ENCODE results near the gene CDC42EP4. TPM values are rescaled to one million over a fixed set of nuclear protein-coding genes. Genes with fewer than 3 reads are reported as not detected.

The CDC42EP4 gene
- total RNA-seq, 1 donor from 2014 or later, result 124 TPM

DNA sequence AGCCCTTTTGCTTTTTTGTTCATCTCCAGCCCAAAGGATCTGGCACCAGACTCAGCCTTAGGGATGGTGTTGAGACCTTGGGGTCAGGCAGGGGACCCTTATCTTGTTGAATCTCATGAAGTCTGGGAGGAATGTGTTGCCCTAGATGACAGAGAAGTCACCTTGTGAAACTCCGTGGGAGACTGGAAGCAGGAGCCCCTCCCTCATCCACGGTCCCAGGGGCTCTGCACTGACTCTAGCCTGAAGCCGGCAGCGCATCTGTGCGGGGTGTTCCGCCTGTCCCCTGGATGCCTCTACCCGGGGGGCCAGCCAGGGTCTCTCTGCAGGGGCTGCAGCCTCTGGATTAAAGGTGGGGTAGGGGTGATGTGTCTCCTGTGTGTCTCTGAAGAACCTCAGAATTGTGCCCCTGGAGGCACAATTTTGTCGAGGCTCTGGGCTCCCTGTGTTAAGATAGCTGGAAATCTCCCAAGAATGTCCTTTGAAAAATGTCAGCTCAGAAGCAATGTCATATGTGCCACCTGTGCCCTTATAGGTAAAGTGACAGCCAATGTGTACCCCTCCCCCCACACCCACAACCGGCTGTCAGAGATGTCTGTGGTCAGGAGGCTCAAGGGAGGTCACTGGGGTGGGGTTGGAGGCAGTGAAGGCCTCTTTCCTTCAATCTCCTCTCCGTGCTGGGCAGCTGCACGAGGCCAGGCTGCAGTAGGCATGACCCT lies 32.1 kb upstream of the CDC42EP4 start:
- Mint-ChIP-seq H3K4me1 (ENCODE audit: low read depth, unreplicated experiment) (peaks cover 34% of the 10 kb centered on the region), H3K27me3 (ENCODE audit: unreplicated experiment) (peaks cover 14% of the 10 kb centered on the region), H3K4me3 (ENCODE audit: unreplicated experiment) (peak overlapping the region; percentile 80), H3K36me3 (ENCODE audit: unreplicated experiment) (no peaks in the 10 kb centered on the region), H3K9me3 (ENCODE audit: unreplicated experiment) (peaks cover 16% of the 10 kb centered on the region), H3K27ac (ENCODE audit: unreplicated experiment) (peak overlapping the region; percentile 98)
- DNase-seq, result peak; percentile 69
- TF ChIP-seq CTCF (IDR thresholded peaks at IDR 0.05; ENCODE audit: partially characterized antibody, unreplicated experiment), result no peak

- no peaks in the 10 kb centered on the region for H3K36me3 Mint-ChIP-seq (ENCODE audit: unreplicated experiment)
- peaks cover 37% of the 10 kb centered on the region for H3K4me1 Mint-ChIP-seq (ENCODE audit: low read depth, unreplicated experiment)
- H3K9me3 Mint-ChIP-seq (ENCODE audit: unreplicated experiment), result peaks cover 16% of the 10 kb centered on the region
- H3K27ac Mint-ChIP-seq (ENCODE audit: unreplicated experiment), result peak overlapping the region; percentile 98
- peak; percentile 90 for DNase-seq
- TF ChIP-seq CTCF (IDR thresholded peaks at IDR 0.05; ENCODE audit: partially characterized antibody, unreplicated experiment), result no peak
- peaks cover 14% of the 10 kb centered on the region for H3K27me3 Mint-ChIP-seq (ENCODE audit: unreplicated experiment)
- H3K4me3 Mint-ChIP-seq (ENCODE audit: unreplicated experiment), result peak overlapping the region; percentile 80
Observed at GRCh38 chr17:73343168-73343634, 31.4 kb upstream of the CDC42EP4 start.

GRCh38 chr17:73342541-73343167 lies 30.9 kb upstream of the CDC42EP4 start:
- H3K4me1 Mint-ChIP-seq (ENCODE audit: low read depth, unreplicated experiment), result peaks cover 35% of the 10 kb centered on the region
- H3K4me3 Mint-ChIP-seq (ENCODE audit: unreplicated experiment), result peak overlapping the region; percentile 59
- no peak for DNase-seq
- no peaks in the 10 kb centered on the region for H3K36me3 Mint-ChIP-seq (ENCODE audit: unreplicated experiment)
- H3K27me3 Mint-ChIP-seq (ENCODE audit: unreplicated experiment), result peaks cover 14% of the 10 kb centered on the region
- TF ChIP-seq CTCF (IDR thresholded peaks at IDR 0.05; ENCODE audit: partially characterized antibody, unreplicated experiment), result no peak
- H3K9me3 Mint-ChIP-seq (ENCODE audit: unreplicated experiment), result peaks cover 14% of the 10 kb centered on the region
- H3K27ac Mint-ChIP-seq (ENCODE audit: unreplicated experiment), result peak overlapping the region; percentile 98

DNA sequence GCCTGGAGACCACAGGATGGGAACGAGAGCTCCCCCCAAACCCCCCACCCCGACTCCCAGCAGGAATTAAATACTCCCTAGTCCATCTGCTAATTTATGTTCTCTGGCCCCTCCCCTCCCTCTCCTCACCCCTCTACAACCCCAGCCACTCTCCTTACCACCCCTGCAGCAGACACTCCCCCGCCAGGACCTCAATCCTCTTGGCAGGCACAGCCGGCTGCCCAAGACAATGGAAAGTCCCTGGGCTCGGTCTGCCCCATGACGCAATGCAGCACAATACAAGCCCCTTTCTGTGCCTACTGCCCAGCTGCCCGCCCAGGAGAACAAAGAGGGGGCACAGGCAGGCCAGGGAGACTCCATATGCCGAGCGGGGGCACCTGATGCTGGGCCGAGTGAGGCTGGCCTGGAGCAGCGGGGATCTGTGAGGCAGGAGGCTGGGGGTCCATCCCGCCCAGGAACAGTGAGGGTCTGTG lies 30.3 kb upstream of the CDC42EP4 start:
- H3K27ac Mint-ChIP-seq (ENCODE audit: unreplicated experiment), result peak overlapping the region; percentile 98
- peaks cover 40% of the 10 kb centered on the region for H3K4me1 Mint-ChIP-seq (ENCODE audit: low read depth, unreplicated experiment)

More for the DNA sequence above, 30.3 kb upstream of the CDC42EP4 start:
- no peaks in the 10 kb centered on the region for H3K36me3 Mint-ChIP-seq (ENCODE audit: unreplicated experiment)
- H3K27me3 Mint-ChIP-seq (ENCODE audit: unreplicated experiment), result peaks cover 17% of the 10 kb centered on the region
- peaks cover 14% of the 10 kb centered on the region for H3K9me3 Mint-ChIP-seq (ENCODE audit: unreplicated experiment)
- TF ChIP-seq CTCF (IDR thresholded peaks at IDR 0.05; ENCODE audit: partially characterized antibody, unreplicated experiment), result no peak
- peak; percentile 80 for DNase-seq
- H3K4me3 Mint-ChIP-seq (ENCODE audit: unreplicated experiment), result peak overlapping the region; percentile 59
